Measurements from ENCODE around the gene FXYD4. TPM values are rescaled to one million over a fixed set of nuclear protein-coding genes. Genes with fewer than 3 reads are reported as not detected.

The FXYD4 gene
- total RNA-seq, 2 experiments from 2014 or later = not detected

DNA sequence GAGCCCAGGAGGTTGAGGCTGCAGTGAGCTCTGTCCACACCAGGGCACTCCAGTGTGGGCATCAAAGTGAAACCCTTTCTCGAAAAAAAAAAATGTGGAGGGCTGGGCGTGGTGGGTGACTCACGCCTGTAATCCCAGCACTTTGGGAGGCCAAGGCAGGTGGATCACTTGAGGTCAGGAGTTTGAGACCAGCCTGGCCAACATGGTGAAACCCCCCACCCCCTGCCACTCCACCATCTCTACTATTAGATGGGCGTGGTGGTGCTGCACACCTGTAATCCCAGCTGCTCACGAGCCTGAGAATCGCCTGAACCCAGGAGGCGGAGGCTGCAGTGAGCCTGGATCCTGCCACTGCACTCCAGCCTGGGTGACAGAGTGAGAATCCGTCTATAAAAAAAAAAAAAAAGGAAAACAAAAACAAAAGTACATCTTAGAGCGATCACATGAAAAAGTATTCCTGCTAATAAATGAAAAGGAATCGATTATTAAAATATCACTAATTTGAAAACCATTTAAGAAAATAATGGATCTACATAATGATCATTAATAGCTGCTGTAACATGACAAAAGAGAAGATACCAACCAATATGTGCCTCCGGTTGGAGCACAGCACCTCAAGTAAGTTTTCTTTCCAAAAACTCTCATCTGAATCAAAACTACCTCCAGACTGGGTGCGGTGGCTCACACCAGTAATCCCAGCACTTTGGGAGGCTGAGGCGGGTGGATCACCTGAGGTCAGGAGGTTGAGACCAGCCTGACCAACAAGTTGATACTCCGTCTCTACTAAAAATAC lies 32.7 kb downstream of the FXYD4 start:
- CTCF ChIA-PET = interaction anchor here (1.0 to 1.4 kb wide), 2 partner anchors 8 to 58 kb away, joined by 3 read pairs; no protein-coding TSS in a partner anchor
- POLR2A ChIA-PET = interaction anchor here (0.6 to 2.4 kb wide), 6 partner anchors 9 to 143 kb away, joined by 3 to 16 read pairs (median 5); no protein-coding TSS in a partner anchor

DNA sequence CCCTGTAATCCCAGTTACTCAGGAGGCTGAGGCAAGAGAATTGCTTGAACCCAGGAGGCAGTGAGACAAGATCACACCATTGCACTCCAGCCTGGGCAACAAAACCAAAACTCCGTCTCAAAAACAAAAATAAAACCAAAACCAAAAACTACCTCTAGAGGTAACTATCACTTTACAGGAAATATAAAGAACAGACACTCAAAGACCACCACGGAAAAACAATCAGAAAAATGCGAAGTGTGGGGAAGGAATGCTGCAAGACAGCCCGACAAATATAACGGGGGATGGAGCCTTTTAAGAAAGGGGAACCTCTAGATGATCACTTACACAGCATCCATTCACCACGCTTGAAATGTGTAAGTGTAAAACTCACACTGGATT lies 33.3 kb downstream of the FXYD4 start:
- ChIA-PET CTCF (interaction anchor here (1.0 to 1.4 kb wide), 2 partner anchors 9 to 57 kb away, joined by 3 read pairs; no protein-coding TSS in a partner anchor), POLR2A (interaction anchor here (0.6 to 2.4 kb wide), 5 partner anchors 7 to 144 kb away, joined by 5 to 16 read pairs (median 5); no protein-coding TSS in a partner anchor)

- ChIA-PET POLR2A (interaction anchor here (1.1 to 1.8 kb wide), 5 partner anchors 8 to 17 kb away, joined by 4 to 52 read pairs (median 5); no protein-coding TSS in a partner anchor), CTCF (interaction anchor here (0.6 to 1.4 kb wide), 6 partner anchors 9 to 50 kb away, joined by 3 to 6 read pairs (median 4); partner anchors contain the start of gene ZNF487)
Measured at GRCh38 chr10:43407148-43407575, 35.7 kb downstream of the FXYD4 start.

DNA sequence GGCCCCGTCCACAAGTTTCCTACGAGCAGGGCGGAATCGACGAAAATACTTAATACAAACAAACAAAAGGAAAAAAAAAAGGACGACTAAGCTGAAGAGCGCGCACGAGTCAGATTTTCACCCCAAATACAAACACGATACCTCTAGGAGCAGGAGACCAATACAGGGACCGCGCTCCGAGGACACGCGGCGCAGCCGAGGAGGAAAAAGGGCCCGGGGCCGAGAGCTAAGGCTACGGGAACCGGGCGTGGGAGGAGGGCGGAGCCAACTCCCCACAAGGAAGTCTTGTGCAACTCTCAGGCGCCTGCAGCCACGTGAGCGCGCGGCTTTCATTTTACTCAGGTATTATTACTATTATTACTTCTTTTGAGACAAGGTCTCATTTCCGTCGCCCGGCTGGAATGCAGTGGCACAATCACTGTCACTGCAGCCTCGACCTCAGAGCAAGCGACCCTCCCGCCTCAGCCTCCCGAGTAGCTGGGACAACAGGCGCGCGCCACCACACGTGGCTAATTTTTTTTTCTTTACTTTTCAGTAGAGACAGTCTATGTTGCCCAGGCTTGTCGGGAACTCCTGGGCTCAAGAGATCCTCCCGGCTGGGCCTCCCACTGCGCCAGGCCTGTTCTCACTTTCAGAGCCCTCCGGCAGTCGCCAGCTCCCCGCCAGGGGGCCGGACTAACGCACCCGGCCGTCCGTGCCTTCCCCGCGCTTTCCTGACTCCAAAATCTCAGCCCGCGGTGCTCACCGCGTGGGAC lies 36.3 kb downstream of the FXYD4 start:
- ChIA-PET CTCF (interaction anchor here (0.8 to 1.4 kb wide), 5 partner anchors 9 to 49 kb away, joined by 3 to 6 read pairs (median 4); partner anchors contain the start of gene ZNF487), POLR2A (interaction anchor here (0.9 to 1.8 kb wide), 6 partner anchors 8 to 17 kb away, joined by 4 to 52 read pairs (median 5); no protein-coding TSS in a partner anchor)

DNA sequence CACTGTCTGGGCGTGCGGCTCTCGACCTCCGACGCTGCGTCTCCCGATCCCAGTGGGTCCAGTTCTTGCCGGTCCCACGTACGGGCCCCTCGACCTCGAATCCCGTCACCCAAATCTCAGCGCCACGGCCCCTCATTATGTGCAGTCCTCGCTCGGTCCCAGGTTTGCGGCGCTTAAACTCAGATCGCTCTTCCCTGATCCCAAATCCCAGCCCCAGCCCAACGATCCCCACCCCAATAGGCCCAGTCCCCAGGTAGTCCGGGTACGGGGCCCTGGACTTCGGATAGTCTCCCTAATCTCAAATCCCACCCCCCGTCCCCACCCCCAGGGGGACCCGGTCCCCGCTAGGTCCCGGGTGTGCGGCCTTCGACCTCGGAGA lies 36.9 kb downstream of the FXYD4 start:
- CTCF ChIA-PET = interaction anchor here (0.8 to 1.2 kb wide), 2 partner anchors 28 to 49 kb away, joined by 3 to 4 read pairs; partner anchors contain the start of gene ZNF487

GRCh38 chr10:43408710-43409384 lies 37.4 kb downstream of the FXYD4 start, which contains the start of gene HNRNPF:
TSS of gene HNRNPF (minus strand) at chr10:43409186. CDS start at chr10:43387884, 21,302 bp downstream.
- POLR2A ChIA-PET = interaction anchor here (0.8 to 2.5 kb wide), 6 partner anchors 8 to 44 kb away, joined by 3 to 27 read pairs (median 6); no protein-coding TSS in a partner anchor
- CTCF ChIA-PET = interaction anchor here (0.5 to 4.0 kb wide), 3 partner anchors 7 to 48 kb away, joined by 3 to 15 read pairs (median 3); no protein-coding TSS in a partner anchor

More for the DNA sequence above, 36.9 kb downstream of the FXYD4 start:
- POLR2A ChIA-PET = interaction anchor here (0.9 to 1.8 kb wide), 5 partner anchors 10 to 18 kb away, joined by 4 to 52 read pairs (median 5); no protein-coding TSS in a partner anchor

DNA sequence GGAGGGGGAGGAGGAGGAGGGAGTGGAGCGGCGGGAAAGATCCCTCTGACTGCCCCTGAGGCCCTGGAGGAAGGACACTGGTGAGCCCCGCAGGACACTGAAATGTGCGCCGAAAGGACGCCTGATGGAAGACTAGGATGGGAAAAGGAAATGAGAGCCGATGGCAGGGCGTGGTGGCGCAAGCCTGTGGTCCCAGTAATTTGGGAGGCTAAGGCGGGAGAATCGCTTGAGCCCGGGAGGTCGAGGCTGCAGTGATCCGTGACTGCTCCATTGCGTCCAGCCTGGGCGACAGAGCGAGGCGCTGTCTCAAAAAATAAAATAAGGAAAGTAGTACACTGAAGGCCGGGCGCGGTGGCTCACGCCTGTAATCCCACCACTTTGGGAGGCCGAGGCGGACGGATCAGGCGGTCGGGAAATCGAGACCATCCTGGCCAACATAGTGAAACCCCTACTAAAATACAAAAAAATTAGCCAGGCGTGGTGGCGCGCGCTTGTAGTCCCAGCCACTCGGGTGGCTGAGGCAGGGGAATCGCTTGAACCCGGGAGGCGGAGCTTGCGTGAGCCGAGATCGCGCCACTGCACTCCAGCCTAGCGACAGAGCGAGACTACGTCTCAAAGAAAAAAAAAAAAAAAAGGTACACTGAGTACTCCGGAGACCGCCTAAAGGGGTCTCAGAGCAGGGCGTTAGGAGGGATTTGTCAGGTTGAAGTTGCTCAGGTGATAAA lies 38.1 kb downstream of the FXYD4 start:
- ChIA-PET CTCF (interaction anchor here (0.5 to 4.0 kb wide), 5 partner anchors 8 to 88 kb away, joined by 3 to 15 read pairs (median 3); no protein-coding TSS in a partner anchor), POLR2A (interaction anchor here (0.7 to 2.5 kb wide), 8 partner anchors 8 to 294 kb away, joined by 3 to 27 read pairs (median 6); no protein-coding TSS in a partner anchor)

DNA sequence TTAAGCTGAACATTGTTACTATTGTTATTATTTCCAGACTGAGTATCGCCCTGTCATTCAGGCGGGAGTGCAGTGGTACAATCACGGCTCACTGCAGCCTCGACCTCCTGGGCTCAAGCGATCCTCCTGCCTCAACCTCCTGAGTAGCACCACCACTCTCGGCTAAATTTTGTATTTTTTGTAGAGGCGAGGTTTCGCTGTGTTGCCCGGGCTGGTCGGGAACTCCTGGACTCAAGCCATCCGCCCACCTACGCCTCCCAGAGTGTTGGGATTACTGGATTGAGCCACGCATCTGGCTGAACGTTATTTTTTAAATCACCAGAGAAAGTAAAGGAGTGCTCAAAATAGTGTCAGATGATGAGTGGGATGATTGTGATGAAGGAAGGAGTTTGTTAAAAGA lies 38.9 kb downstream of the FXYD4 start:
- CTCF ChIA-PET = interaction anchor here (1.0 to 4.0 kb wide), 3 partner anchors 9 to 13 kb away, joined by 3 to 15 read pairs (median 3); no protein-coding TSS in a partner anchor
- POLR2A ChIA-PET = interaction anchor here (0.8 to 2.5 kb wide), 6 partner anchors 10 to 42 kb away, joined by 4 to 27 read pairs (median 6); no protein-coding TSS in a partner anchor

- ChIA-PET CTCF (interaction anchor here (4.0 kb wide), 1 partner anchor 9 kb away, joined by 15 read pairs; no protein-coding TSS in a partner anchor), POLR2A (interaction anchor here (0.7 kb wide), 1 partner anchor 55 kb away, joined by 3 read pairs; no protein-coding TSS in a partner anchor)
Measured at GRCh38 chr10:43411536-43411935, 40.1 kb downstream of the FXYD4 start.

- CTCF ChIA-PET = interaction anchor here (0.7 kb wide), 1 partner anchor 147 kb away, joined by 3 read pairs; no protein-coding TSS in a partner anchor
- POLR2A ChIA-PET = no interaction called here
Measured at GRCh38 chr10:43415544-43415943, 44.1 kb downstream of the FXYD4 start.

- POLR2A ChIA-PET = interaction anchor here (1.1 to 4.9 kb wide), 2 partner anchors 8 to 10 kb away, joined by 5 to 27 read pairs; partner anchors contain the start of gene HNRNPF
- CTCF ChIA-PET = interaction anchor here (1.4 to 1.7 kb wide), 2 partner anchors 12 to 19 kb away, joined by 3 to 4 read pairs; partner anchors contain the start of gene ZNF487
Measured at GRCh38 chr10:43417950-43418768, 46.7 kb downstream of the FXYD4 start.

GRCh38 chr10:43419997-43420368 lies 48.5 kb downstream of the FXYD4 start:
- ChIA-PET POLR2A (interaction anchor here (0.6 to 4.9 kb wide), 7 partner anchors 10 to 320 kb away, joined by 3 to 27 read pairs (median 8); partner anchors contain the start of genes HNRNPF and ZNF487), CTCF (interaction anchor here (1.6 to 2.8 kb wide), 2 partner anchors 9 to 13 kb away, joined by 6 to 15 read pairs; partner anchors contain the start of gene HNRNPF)

DNA sequence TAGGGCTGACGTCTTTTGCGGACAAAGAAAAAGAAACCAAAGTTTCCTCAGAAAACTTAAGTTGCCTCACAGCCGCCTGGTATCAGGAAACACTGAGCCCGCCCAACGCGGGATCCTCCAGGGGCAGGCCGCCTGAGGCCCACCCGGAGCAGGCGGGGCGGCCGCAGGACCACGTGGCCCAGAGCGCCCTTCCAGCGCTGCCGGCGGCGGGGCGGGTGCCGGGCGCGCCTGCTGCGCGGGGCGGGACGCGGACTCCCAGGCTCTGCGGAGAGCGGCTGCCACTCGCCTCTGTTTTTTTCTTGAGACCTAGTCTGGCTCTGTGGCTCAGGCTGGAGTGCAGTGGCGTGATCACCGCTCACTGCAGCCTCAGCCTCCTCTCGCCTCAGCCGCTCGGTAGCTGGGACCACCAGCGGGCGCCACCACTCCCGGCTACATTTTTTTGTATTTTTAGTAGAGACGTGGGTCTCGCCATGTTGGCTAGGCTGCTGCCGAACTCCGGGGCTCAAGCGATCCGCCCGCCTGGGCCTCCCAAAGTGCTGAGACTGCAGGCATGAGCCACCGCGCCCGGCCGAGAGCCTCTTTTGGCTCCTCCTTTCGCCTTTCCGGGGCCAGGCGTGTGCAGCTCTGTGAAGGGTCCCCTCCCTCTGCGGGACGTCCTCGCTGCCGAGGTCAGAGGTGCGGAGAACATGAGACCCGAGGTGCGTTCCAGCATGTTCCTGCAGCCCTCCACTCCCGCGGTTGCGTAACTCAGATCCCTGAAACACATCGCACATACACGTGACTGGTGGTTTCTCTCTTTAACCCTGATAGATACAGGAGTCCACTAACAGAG lies 49.1 kb downstream of the FXYD4 start:
- ChIA-PET POLR2A (interaction anchor here (0.6 to 4.9 kb wide), 7 partner anchors 11 to 320 kb away, joined by 3 to 27 read pairs (median 8); partner anchors contain the start of genes HNRNPF and ZNF487), CTCF (interaction anchor here (0.9 to 2.8 kb wide), 3 partner anchors 10 to 13 kb away, joined by 3 to 15 read pairs (median 6); partner anchors contain the start of gene HNRNPF)

DNA sequence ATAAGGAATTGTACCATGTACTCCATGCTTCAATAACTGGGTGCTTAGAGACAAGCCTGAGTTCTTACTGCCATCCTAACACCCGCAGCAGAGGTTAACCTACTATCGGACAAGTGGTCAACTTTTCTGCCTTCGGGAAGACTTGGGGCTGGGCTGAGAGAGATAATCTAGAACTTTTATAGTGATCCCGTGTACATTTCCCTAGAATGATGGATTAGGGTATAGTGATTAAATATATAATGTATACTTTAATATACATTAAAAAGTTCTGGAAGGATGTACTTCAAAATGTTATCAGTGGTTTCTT lies 49.7 kb downstream of the FXYD4 start:
- CTCF ChIA-PET = interaction anchor here (0.9 to 2.8 kb wide), 3 partner anchors 10 to 14 kb away, joined by 3 to 15 read pairs (median 6); partner anchors contain the start of gene HNRNPF
- POLR2A ChIA-PET = interaction anchor here (1.3 to 4.9 kb wide), 5 partner anchors 11 to 128 kb away, joined by 3 to 27 read pairs (median 10); partner anchors contain the start of genes HNRNPF and ZNF487

- ChIA-PET POLR2A (interaction anchor here (4.9 kb wide), 1 partner anchor 12 kb away, joined by 27 read pairs; the partner anchor contains the start of gene HNRNPF), CTCF (interaction anchor here (2.8 kb wide), 1 partner anchor 11 kb away, joined by 15 read pairs; the partner anchor contains the start of gene HNRNPF)
Measured at GRCh38 chr10:43421519-43421918, 50.1 kb downstream of the FXYD4 start.
